GM12892 (cell line): ENCODE data around the gene ARFIP1.

Source experiments
- DNase-seq: peaks from one replicate; pipeline ENCODE4 v3.0.0; 2011; ENCODE audit not compliant: insufficient read length
- FAIRE-seq: peaks from 2 replicates; lab custom pipeline; 2011; peaks lifted over from hg19 to GRCh38; lab: Jason Lieb, UNC
- POLR2A ChIP-seq: IDR thresholded peaks from 2 replicates; pipeline ENCODE4 v1.6.1; 2011; ENCODE audit warnings: low read depth, low read length, control low read depth
- POLR2AphosphoS5 ChIP-seq: IDR thresholded peaks from 2 replicates; pipeline ENCODE4 v1.6.1; 2011; ENCODE audit warnings: low read depth, low read length, control low read depth
- TAF1 ChIP-seq: IDR thresholded peaks from 2 replicates; pipeline ENCODE4 v1.6.1; 2011; ENCODE audit warnings: low read depth, mild to moderate bottlenecking, control low read depth, low read length, borderline replicate concordance

The ARFIP1 gene

GRCh38 chr4:152795891-152796290, 16.1 kb downstream of the ARFIP1 start:
- no peak for TF ChIP-seq POLR2AphosphoS5
- TF ChIP-seq POLR2A: no peak
- TF ChIP-seq TAF1: no peak
- no peak for DNase-seq
- FAIRE-seq: no peak

GRCh38 chr4:152803541-152803940, 23.8 kb downstream of the ARFIP1 start:
- no peak for DNase-seq
- FAIRE-seq: peak; percentile 17
- no peak for TF ChIP-seq POLR2AphosphoS5
- no peak for TF ChIP-seq POLR2A
- no peak for TF ChIP-seq TAF1

- DNase-seq (no peak), FAIRE-seq (no peak)
- TF ChIP-seq TAF1: no peak
- no peak for TF ChIP-seq POLR2A
- TF ChIP-seq POLR2AphosphoS5: no peak
Observed at GRCh38 chr4:152805071-152805650, 25.4 kb downstream of the ARFIP1 start.

- no peak for FAIRE-seq
- DNase-seq: no peak
- no peak for TF ChIP-seq TAF1
- no peak for TF ChIP-seq POLR2AphosphoS5
- no peak for TF ChIP-seq POLR2A
Observed at GRCh38 chr4:152805818-152806217, 26.1 kb downstream of the ARFIP1 start.

GRCh38 chr4:152806501-152807125, 26.9 kb downstream of the ARFIP1 start:
- peak; percentile 9 for FAIRE-seq
- no peak for DNase-seq
- TF ChIP-seq TAF1: no peak
- TF ChIP-seq POLR2A: no peak
- TF ChIP-seq POLR2AphosphoS5: no peak

GRCh38 chr4:152807294-152807829, 27.6 kb downstream of the ARFIP1 start:
- TF ChIP-seq TAF1 (no peak), POLR2AphosphoS5 (no peak), POLR2A (no peak)
- DNase-seq (no peak), FAIRE-seq (peak; percentile 63)

- no peak for DNase-seq
- no peak for FAIRE-seq
- TF ChIP-seq POLR2A (no peak), POLR2AphosphoS5 (no peak), TAF1 (no peak)
Observed at GRCh38 chr4:152808670-152809069, 28.9 kb downstream of the ARFIP1 start.

GRCh38 chr4:152810715-152811287, 31.0 kb downstream of the ARFIP1 start:
- FAIRE-seq: no peak
- no peak for TF ChIP-seq TAF1
- TF ChIP-seq POLR2A: no peak
- no peak for TF ChIP-seq POLR2AphosphoS5

GRCh38 chr4:152815078-152815477, 35.3 kb downstream of the ARFIP1 start:
- TF ChIP-seq POLR2A (no peak), TAF1 (no peak), POLR2AphosphoS5 (no peak)
- DNase-seq (no peak), FAIRE-seq (no peak)

More at GRCh38 chr4:152810715-152811287, 31.0 kb downstream of the ARFIP1 start:
- DNase-seq: no peak

GRCh38 chr4:152817331-152817730, 37.6 kb downstream of the ARFIP1 start:
- TF ChIP-seq POLR2AphosphoS5 (no peak), TAF1 (no peak), POLR2A (no peak)
- no peak for FAIRE-seq
- no peak for DNase-seq

- DNase-seq: no peak
- TF ChIP-seq POLR2AphosphoS5: no peak
- TF ChIP-seq TAF1: no peak
- no peak for TF ChIP-seq POLR2A
- FAIRE-seq: no peak
Observed at GRCh38 chr4:152819026-152819645, 39.4 kb downstream of the ARFIP1 start.

- DNase-seq (no peak), FAIRE-seq (no peak)
- no peak for TF ChIP-seq POLR2AphosphoS5
- TF ChIP-seq TAF1: no peak
- TF ChIP-seq POLR2A: no peak
Observed at GRCh38 chr4:152820073-152820472, 40.3 kb downstream of the ARFIP1 start.

- FAIRE-seq: no peak
- no peak for DNase-seq
- TF ChIP-seq POLR2AphosphoS5 (no peak), TAF1 (no peak), POLR2A (no peak)
Observed at GRCh38 chr4:152822323-152822722, 42.6 kb downstream of the ARFIP1 start.
